ENCODE measurements around the gene DDAH1. TPM values are rescaled to one million over a fixed set of nuclear protein-coding genes. Genes with fewer than 3 reads are reported as not detected.

The DDAH1 gene
- total RNA-seq, 2 donors from 2014 or later: not detected

DNA sequence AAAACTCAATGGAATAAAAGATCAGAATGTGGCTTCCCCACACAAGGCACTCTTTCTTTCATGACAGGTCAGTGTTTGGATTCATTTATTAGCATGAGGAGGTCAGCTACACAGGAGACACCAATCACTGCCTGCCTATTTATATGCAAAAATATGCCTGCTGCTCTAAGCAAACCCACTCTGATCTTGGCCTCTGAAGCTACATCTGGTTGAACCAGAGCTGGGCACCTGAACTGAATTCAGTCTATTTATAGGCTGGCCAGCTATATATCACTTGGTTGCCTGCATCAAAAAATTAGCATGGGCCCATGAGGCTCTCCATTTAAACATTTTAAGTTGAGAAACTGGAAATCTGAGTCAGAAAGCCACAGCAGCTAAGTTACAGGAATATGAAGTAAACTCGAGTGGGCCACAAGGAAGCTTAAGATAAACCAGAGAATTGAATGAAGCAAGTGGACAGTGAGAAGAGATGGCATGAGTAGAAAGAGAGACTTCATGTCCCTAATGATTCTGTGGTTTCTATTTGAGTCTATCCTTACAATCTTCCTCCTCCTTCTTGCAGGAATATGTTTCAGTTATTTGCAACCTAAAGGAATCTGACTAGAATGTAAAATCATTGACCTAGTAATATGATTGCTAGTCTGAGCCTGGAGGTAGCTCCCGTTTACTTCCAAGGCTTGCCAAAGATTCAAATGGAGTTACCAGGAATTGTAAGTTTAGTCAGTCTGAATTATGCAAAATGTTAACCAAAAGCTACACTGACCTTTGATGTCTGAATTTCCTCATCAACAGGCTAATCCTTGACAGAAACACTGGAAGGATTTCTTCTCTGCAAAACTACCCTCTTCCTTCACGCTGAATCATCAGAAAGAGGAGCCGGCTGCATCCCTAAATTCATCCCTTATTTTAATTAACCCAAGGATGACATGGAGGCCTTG lies 17.7 kb downstream of the DDAH1 start:
- DNase-seq (ENCODE audit: low spot score) (no peak), ATAC-seq (no peak)
- Mint-ChIP-seq H3K4me1 (ENCODE audit: low read depth in 2 of 2) (peaks cover 0 to 2% of the 10 kb centered on the region in 2 donors), H3K9me3 (peaks cover 14% of the 10 kb centered on the region), H3K27ac (no peak overlapping the region), H3K36me3 (no peaks in the 10 kb centered on the region), H3K27me3 (peaks cover 10 to 27% of the 10 kb centered on the region in 2 donors), H3K4me3 (no peak overlapping the region)

DNA sequence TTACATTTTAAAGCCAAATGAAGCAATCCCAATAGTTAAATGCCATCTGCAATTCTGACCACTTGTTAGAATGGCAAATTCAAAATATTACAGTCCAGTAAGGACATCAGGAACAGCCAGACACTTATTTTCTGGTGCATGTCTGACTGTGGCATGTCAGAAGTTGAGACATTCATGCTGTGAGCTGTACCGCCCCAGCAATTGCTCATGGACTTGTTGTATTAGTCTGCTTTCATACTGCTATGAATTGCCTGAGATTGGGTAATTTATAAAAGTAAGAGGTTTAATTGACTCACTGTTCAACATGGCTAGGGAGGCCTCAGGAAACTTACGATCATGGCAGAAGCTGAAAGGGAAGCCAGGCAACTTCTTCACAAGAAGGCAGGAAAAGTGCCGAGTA lies 19.1 kb downstream of the DDAH1 start:
- Mint-ChIP-seq H3K4me3 (no peak overlapping the region), H3K4me1 (ENCODE audit: low read depth in 2 of 2) (peaks cover 0 to 2% of the 10 kb centered on the region in 2 donors), H3K36me3 (no peaks in the 10 kb centered on the region), H3K27me3 (peaks cover 10 to 27% of the 10 kb centered on the region in 2 donors), H3K9me3 (peaks cover 14% of the 10 kb centered on the region), H3K27ac (no peak overlapping the region)
- DNase-seq (ENCODE audit: low spot score) (no peak), ATAC-seq (no peak)

DNA sequence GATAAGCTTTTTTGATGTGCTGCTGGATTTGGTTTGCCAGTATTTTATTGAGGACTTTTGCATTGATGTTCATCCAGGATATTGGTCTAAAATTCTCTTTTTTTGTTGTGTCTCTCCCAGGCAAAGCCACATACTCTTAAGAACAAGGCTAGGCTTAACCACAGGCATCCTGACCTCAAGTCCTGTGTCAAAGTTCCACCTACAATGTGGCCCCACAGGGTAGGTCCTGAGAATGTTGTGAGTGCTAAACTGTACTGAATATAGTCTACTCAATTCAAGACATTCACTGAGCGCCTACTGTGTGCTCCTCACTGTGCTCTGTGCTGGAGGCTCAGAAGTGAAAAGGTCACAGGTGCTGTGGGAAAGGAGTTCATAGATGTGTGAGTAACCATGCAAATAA lies 20.6 kb downstream of the DDAH1 start:
- DNase-seq (ENCODE audit: low spot score) (no peak), ATAC-seq (no peak)
- H3K27me3 Mint-ChIP-seq: peaks cover 9 to 23% of the 10 kb centered on the region in 2 donors
- no peak overlapping the region for H3K4me3 Mint-ChIP-seq
- peaks cover 12% of the 10 kb centered on the region for H3K9me3 Mint-ChIP-seq
- H3K4me1 Mint-ChIP-seq (ENCODE audit: low read depth in 2 of 2): peaks cover 0 to 2% of the 10 kb centered on the region in 2 donors
- H3K36me3 Mint-ChIP-seq: no peaks in the 10 kb centered on the region
- no peak overlapping the region for H3K27ac Mint-ChIP-seq

DNA sequence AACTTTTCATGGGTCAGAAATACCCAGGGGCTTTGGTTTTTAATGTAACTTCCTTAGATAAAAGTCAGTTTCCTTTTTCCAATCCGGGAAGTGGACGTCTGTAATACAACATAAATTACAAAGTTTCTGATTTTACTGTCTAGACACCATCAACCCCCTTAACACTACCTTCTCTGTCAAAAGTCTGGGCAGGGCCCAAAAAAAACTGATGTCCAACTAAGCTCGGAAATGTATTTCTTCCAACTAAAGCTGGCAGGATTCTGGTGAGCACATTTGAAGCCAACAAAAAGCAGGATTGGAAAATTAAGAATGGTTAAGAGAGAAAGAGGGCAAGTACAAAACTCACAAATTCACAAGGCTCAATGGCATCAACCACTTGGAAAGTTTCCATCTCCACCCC lies 24.3 kb downstream of the DDAH1 start:
- DNase-seq (ENCODE audit: low spot score) (no peak), ATAC-seq (no peak)
- H3K4me1 Mint-ChIP-seq (ENCODE audit: low read depth in 2 of 2): no peaks in the 10 kb centered on the region
- no peak overlapping the region for H3K27ac Mint-ChIP-seq
- peaks cover 7 to 11% of the 10 kb centered on the region in 2 donors for H3K27me3 Mint-ChIP-seq
- no peaks in the 10 kb centered on the region for H3K36me3 Mint-ChIP-seq
- H3K9me3 Mint-ChIP-seq: peaks cover 4% of the 10 kb centered on the region
- no peak overlapping the region for H3K4me3 Mint-ChIP-seq

DNA sequence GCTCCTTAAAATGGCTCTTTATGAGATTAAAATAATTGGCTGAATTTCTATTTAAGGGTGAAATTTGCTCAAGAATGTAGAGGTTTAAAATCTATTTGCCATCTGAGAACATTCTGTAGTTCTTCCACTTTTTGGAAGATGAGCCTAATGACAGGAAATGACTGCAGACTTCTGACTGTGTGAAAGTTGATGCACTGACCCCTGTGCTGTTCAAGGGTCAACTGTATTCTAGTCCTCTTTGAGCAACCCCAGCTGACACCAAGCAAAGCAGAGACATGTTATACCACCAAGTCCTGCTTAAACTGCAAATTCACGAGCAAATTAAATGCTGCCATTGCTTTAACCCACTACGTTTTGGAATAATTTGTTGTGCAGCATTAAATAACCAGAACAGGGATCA lies 26.6 kb downstream of the DDAH1 start:
- no peaks in the 10 kb centered on the region for H3K36me3 Mint-ChIP-seq
- no peaks in the 10 kb centered on the region for H3K4me1 Mint-ChIP-seq (ENCODE audit: low read depth in 2 of 2)
- peaks cover 4% of the 10 kb centered on the region for H3K9me3 Mint-ChIP-seq
- no peak overlapping the region for H3K27ac Mint-ChIP-seq
- ATAC-seq (no peak), DNase-seq (ENCODE audit: low spot score) (no peak)
- no peak overlapping the region for H3K4me3 Mint-ChIP-seq
- H3K27me3 Mint-ChIP-seq: peaks cover 0 to 5% of the 10 kb centered on the region in 2 donors

DNA sequence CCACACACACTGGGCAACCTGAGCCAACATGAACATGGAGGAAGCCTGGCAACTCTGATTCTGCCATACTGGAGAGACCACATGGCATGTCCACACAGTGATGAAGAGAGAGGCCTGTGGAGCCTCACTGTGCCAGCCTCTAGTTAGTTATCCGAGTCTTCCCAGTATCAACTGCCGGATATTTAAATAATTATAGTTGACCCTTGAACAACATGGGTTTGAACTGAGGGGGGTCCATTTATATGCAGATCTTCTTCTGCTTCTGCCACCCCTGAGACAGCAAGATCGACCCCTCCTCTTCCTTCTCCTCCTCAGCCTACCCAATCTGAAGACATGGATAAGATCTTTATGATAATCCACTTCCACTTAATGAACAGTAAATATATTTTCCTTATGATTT lies 27.8 kb downstream of the DDAH1 start:
- Mint-ChIP-seq H3K27me3 (peaks cover 0 to 5% of the 10 kb centered on the region in 2 donors), H3K4me3 (no peak overlapping the region), H3K9me3 (no peaks in the 10 kb centered on the region), H3K4me1 (ENCODE audit: low read depth in 2 of 2) (no peaks in the 10 kb centered on the region), H3K27ac (no peak overlapping the region), H3K36me3 (no peaks in the 10 kb centered on the region)
- ATAC-seq: no peak
- no peak for DNase-seq (ENCODE audit: low spot score)

DNA sequence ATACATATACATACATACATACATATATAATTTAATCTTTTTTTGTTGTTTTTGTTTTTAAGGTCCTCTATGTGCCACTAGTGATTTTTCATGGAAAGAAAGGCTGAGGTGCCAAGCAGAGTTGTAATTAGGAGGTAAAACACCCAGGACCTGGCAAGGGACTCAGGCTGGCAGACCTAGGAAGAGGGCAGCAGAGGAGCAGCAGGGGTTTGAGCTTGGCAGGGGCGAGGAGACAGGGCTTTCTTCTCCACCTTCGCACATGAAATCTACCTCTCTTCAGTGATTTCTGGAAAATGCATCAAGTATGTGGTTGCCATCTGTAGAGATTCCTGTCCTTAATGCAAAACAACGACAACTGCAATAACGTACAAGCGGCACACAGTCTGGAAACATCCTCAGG lies 31.9 kb downstream of the DDAH1 start:
- Mint-ChIP-seq H3K4me1 (ENCODE audit: low read depth in 2 of 2) (peaks cover 0 to under 1% of the 10 kb centered on the region in 2 donors), H3K9me3 (peaks cover 2% of the 10 kb centered on the region), H3K4me3 (no peak overlapping the region), H3K27me3 (peaks cover 4 to 19% of the 10 kb centered on the region in 2 donors), H3K27ac (no peak overlapping the region), H3K36me3 (no peaks in the 10 kb centered on the region)
- no peak for DNase-seq (ENCODE audit: low spot score)
- no peak for ATAC-seq

DNA sequence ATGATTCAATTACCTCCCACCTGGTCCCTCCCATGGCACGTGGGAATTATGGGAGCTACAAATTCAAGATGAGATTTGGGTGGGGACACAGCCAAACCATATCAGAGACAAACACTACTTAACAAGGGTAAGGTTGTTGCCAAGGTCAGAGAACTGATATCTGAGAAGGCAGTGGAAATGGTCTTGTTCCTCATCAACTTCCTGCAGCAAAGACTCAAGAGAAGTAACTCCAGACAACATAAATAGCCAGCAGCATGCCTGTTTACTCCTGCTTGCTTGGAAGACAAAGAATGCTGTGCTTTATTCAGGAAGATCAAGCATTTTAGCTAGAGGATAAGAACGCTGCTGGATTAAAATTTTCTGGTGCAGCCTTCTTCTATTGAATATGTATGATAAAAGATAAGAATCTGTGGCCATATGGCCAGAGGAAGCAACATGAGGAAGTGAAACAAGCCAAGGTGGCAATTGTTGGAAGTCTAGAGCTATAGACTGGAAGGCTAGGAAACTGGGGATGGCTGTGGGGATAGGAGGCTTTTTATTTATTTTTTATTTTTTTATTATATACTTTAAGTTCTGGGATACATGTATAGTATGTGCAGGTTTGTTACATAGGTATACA lies 36.4 kb downstream of the DDAH1 start:
- H3K4me1 Mint-ChIP-seq (ENCODE audit: low read depth in 2 of 2): peaks cover 0 to 3% of the 10 kb centered on the region in 2 donors
- DNase-seq (ENCODE audit: low spot score): no peak
- no peak overlapping the region for H3K4me3 Mint-ChIP-seq
- ATAC-seq: no peak
- no peaks in the 10 kb centered on the region for H3K36me3 Mint-ChIP-seq
- H3K27me3 Mint-ChIP-seq: peaks cover 3 to 29% of the 10 kb centered on the region in 2 donors
- peaks cover 2% of the 10 kb centered on the region for H3K9me3 Mint-ChIP-seq
- no peak overlapping the region for H3K27ac Mint-ChIP-seq

DNA sequence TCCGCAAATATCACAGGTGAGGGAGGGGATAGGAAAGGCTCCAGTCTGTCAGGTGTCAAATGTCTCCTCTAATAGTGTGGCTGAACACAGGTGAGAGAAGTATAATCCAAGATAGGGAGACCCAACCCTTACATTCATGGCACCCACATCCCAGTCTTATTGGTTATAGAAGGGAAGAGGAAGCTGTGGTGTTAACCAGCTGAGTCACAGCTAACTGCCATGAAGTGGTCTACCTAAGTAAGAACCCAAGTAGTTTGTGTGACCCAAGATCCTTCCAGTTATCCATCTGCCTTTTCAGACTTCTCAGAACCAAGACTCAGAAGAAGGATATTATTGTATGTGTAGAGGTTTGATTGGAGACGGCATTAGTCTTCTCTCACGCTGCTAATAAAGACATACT lies 37.1 kb downstream of the DDAH1 start:
- Mint-ChIP-seq H3K27ac (no peak overlapping the region), H3K9me3 (peaks cover 2% of the 10 kb centered on the region), H3K36me3 (no peaks in the 10 kb centered on the region), H3K4me3 (no peak overlapping the region), H3K27me3 (peaks cover 4 to 29% of the 10 kb centered on the region in 2 donors), H3K4me1 (ENCODE audit: low read depth in 2 of 2) (peaks cover 0 to 3% of the 10 kb centered on the region in 2 donors)
- no peak for DNase-seq (ENCODE audit: low spot score)
- ATAC-seq: no peak

DNA sequence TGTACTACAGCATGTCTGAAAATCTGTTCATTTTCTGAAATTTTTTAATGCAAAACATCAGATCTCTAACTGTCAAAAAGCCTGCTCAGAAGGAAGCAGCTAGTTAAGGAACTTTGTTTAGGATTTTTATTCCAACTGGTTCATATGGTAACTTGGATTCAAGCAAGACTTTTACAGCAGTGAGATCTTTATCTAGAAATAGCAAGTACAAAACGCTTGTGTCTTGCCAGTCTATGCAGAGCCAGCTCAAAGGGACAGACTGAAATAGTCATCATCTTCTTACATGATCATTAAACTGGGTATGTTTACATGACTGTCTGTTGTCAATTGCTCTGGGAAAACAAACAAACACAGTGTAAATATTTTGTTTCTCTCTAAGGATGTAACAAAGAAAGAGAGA lies 37.6 kb downstream of the DDAH1 start:
- Mint-ChIP-seq H3K27ac (no peak overlapping the region), H3K9me3 (peaks cover 2% of the 10 kb centered on the region), H3K4me3 (no peak overlapping the region), H3K27me3 (peaks cover 4 to 29% of the 10 kb centered on the region in 2 donors), H3K36me3 (no peaks in the 10 kb centered on the region), H3K4me1 (ENCODE audit: low read depth in 2 of 2) (peaks cover 0 to 3% of the 10 kb centered on the region in 2 donors)
- ATAC-seq (no peak), DNase-seq (ENCODE audit: low spot score) (no peak)

DNA sequence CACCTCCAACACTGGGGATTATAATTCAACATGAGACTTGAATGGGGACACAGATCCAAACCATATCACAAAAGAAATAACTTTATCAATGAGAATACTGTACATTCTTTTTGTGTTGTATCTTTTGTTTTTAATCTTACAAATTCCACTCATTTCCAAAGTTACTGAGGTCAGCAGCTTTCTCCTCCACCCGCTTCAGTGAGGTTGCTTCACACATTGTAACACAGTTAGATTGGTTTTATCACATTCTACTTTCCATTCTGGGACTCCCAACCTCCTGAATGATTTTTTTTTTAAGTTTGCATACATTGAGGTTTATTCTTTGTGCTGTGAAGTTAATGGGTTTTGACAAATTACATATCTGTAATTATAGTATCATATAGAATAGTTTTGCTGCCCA lies 43.8 kb downstream of the DDAH1 start:
- no peaks in the 10 kb centered on the region for H3K4me1 Mint-ChIP-seq (ENCODE audit: low read depth in 2 of 2)
- DNase-seq (ENCODE audit: low spot score) (no peak), ATAC-seq (no peak)
- H3K9me3 Mint-ChIP-seq: peaks cover 3% of the 10 kb centered on the region
- peaks cover 6% of the 10 kb centered on the region for H3K36me3 Mint-ChIP-seq
- no peak overlapping the region for H3K4me3 Mint-ChIP-seq
- H3K27me3 Mint-ChIP-seq: peaks cover 2 to 6% of the 10 kb centered on the region in 2 donors
- H3K27ac Mint-ChIP-seq: no peak overlapping the region

DNA sequence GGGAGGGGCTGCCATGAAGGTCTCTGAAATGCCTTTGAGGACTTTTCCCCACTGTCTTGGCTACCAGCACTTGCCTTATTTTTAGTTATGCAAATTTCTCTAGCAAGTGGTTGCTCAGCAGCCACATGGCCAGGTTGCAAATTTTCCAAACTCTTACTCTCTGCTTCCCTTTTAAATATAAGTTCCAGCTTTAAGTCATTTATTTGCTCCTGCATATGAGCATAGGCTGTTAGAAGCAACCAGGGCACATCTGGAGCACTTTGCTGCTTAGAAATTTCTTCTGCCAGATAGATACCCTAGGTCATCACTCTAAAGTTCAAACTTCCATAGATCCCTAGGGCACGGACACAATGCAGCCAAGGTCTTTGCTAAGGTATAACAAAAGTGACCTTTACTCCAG lies 44.8 kb downstream of the DDAH1 start:
- no peaks in the 10 kb centered on the region for H3K4me1 Mint-ChIP-seq (ENCODE audit: low read depth in 2 of 2)
- peaks cover 6% of the 10 kb centered on the region for H3K36me3 Mint-ChIP-seq
- ATAC-seq (no peak), DNase-seq (ENCODE audit: low spot score) (no peak)
- H3K4me3 Mint-ChIP-seq: no peak overlapping the region
- H3K9me3 Mint-ChIP-seq: peaks cover 3% of the 10 kb centered on the region
- H3K27me3 Mint-ChIP-seq: peaks cover 2% of the 10 kb centered on the region in 2 donors
- no peak overlapping the region for H3K27ac Mint-ChIP-seq

DNA sequence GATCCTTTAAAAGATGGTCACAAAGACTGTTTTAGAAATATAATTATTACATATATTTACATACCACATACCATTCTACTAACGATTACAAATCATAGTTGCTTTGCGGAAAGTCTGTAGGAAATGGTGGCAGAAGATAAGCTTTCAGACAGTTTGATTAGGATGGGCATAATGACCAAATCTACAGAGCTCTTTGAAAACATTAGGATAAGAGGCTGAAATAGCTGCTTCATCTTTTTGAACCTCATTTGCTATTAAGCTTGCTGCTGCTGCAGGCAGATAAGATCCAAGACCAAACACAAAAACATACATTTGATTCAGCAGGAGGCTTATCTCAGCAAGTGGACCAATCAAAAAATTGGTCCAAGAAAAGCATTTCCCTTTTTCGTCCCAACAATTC lies 47.1 kb downstream of the DDAH1 start:
- Mint-ChIP-seq H3K4me3 (no peak overlapping the region), H3K36me3 (peaks cover 6% of the 10 kb centered on the region), H3K27me3 (peaks cover 3 to 6% of the 10 kb centered on the region in 2 donors), H3K27ac (no peak overlapping the region), H3K9me3 (peaks cover 3% of the 10 kb centered on the region), H3K4me1 (ENCODE audit: low read depth in 2 of 2) (no peaks in the 10 kb centered on the region)
- no peak for ATAC-seq
- no peak for DNase-seq (ENCODE audit: low spot score)

DNA sequence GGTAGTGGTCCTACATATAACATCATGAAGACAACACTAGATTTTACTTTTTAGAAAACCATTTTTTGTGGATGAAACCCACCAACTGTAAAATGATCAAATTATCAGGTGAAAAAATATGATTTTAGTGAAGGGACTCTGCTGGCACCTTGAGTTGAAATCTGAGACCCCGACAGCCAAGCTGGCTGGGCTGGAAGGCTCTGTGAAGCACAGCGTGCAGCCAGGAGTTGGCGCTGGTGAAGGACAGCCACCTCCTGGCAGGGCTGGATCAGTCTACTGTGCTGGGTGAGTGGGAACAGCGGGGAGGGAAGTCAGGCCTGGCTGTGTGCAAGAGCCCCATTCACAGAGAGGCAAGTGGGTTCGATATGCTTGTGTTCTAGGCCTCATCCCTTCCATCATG lies 47.9 kb downstream of the DDAH1 start:
- Mint-ChIP-seq H3K27ac (no peak overlapping the region), H3K4me3 (no peak overlapping the region), H3K9me3 (peaks cover 3% of the 10 kb centered on the region), H3K4me1 (ENCODE audit: low read depth in 2 of 2) (no peaks in the 10 kb centered on the region), H3K27me3 (peaks cover 3 to 13% of the 10 kb centered on the region in 2 donors), H3K36me3 (peaks cover 6% of the 10 kb centered on the region)
- peak in 1 of 2 donors; percentile 28 for ATAC-seq
- DNase-seq (ENCODE audit: low spot score): no peak
